Uterus (tissue), 2 donors: ENCODE results near the gene FILIP1L.

Source experiments
- POLR2A ChIP-seq, 2 donors: fragments of 450-650 bp; IDR thresholded peaks; one replicate each; pipeline ENCODE4 v1.6.1; 2016; ENCODE audit warnings: antibody characterized with exemption in 2 of 2, mild to moderate bottlenecking in 1 of 2, moderate library complexity in 1 of 2
- TF ChIP-seq, protein P1 (sequence below), 4 experiments: fragments of 200-600 bp in 2 of 4; fragments of 450-650 bp in 2 of 4; sonication (generic) in 2 of 4; IDR thresholded peaks; one replicate each; pipeline ENCODE4 v1.5.1; 2016 to 2019; ENCODE audit warnings: antibody characterized with exemption in 4 of 4, mild to moderate bottlenecking in 2 of 4, moderate library complexity in 1 of 4

DNA sequence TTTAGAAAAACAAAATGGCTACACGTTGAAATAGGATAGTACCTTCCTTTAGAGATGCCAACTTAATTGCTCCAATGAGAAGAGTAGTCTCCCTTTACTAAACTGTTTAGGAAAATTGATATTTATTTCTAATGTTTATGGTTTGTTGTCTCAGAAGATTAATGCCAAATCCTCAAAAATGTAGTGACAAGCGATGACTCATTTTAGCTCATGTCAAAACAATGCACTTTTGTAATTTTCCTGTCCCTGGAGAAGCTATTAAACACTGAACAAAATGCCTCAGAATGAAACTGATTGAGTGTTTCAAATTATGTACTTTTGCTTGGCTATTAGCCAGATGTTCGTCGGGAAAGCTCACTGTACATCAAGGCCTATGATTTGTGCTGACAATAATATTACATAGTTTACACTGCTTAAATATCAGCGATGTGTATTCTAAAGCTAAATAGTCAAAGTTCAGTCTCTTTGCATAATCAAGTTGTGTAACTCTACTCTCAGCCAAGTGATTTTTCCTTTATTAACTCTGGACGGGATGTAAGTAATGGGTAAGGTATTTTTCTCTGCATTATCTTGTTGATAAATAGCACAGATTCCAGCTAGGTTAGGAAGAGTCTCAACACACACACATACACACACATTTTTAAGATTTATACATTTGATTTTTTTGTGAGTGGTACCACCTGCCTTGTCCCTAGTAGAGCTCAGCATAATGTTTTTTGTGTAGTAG is 212.9 kb downstream of the FILIP1L start:
- TF ChIP-seq, protein P1, sequence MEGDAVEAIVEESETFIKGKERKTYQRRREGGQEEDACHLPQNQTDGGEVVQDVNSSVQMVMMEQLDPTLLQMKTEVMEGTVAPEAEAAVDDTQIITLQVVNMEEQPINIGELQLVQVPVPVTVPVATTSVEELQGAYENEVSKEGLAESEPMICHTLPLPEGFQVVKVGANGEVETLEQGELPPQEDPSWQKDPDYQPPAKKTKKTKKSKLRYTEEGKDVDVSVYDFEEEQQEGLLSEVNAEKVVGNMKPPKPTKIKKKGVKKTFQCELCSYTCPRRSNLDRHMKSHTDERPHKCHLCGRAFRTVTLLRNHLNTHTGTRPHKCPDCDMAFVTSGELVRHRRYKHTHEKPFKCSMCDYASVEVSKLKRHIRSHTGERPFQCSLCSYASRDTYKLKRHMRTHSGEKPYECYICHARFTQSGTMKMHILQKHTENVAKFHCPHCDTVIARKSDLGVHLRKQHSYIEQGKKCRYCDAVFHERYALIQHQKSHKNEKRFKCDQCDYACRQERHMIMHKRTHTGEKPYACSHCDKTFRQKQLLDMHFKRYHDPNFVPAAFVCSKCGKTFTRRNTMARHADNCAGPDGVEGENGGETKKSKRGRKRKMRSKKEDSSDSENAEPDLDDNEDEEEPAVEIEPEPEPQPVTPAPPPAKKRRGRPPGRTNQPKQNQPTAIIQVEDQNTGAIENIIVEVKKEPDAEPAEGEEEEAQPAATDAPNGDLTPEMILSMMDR (IDR thresholded peaks at IDR 0.05), result no peak
- TF ChIP-seq POLR2A (IDR thresholded peaks at IDR 0.05), result no peak
